AG04450 (cell line): ENCODE data around the gene CRACDL. TPM values are rescaled to one million over a fixed set of nuclear protein-coding genes. Genes with fewer than 3 reads are reported as not detected.

Experiments used
- CTCF ChIA-PET: fragments of 300-600, 350-600 bp; formaldehyde crosslinking; extraction: SDS; loops from one replicate; lab custom pipeline; 2022; ENCODE audit warnings: antibody characterized with exemption, inconsistent platforms; lab: Charles Lee
- POLR2A ChIA-PET: fragments of 350-600 bp; formaldehyde crosslinking; extraction: SDS; loops from one replicate; lab custom pipeline; 2021; ENCODE audit warnings: antibody characterized with exemption, inconsistent platforms; lab: Yijun Ruan, JAX
- DNase-seq: peaks from one replicate; pipeline ENCODE4 v3.0.0-alpha.2; 2011; ENCODE audit warnings: low read depth, low spot score
- H3K27ac ChIP-seq: one replicate; pipeline ENCODE4 v1.5.1; 2012; ENCODE audit warnings: low read depth, low read length, control low read depth
- H3K27me3 ChIP-seq: one replicate; pipeline ENCODE4 v1.6.0; 2012; ENCODE audit warnings: low read length; ENCODE audit not compliant: control insufficient read depth, insufficient read depth
- H3K4me3 ChIP-seq: 2 replicates; pipeline ENCODE4 v1.5.1; 2011; ENCODE audit warnings: mild to moderate bottlenecking, low read depth, low read length, control low read depth
- H3K9me3 ChIP-seq: 2 replicates; pipeline ENCODE4 v1.5.1; 2012; ENCODE audit warnings: low read length; ENCODE audit not compliant: control insufficient read depth, insufficient read depth
- polyA plus RNA-seq: library from polyadenylated mRNA; depleted of rRNA; stranded (reverse); fragments of >200 nt; gene quantifications from 2 replicates; pipeline ENCODE4 v1.2.3, GENCODE V29; 2011
- TF ChIP-seq, protein P1 (sequence below): IDR thresholded peaks from 2 replicates; pipeline ENCODE4 v1.5.1; 2011; ENCODE audit warnings: low read depth, low read length, control low read depth, inconsistent platforms

The CRACDL gene
- polyA plus RNA-seq, 1 experiment, result not detected

DNA sequence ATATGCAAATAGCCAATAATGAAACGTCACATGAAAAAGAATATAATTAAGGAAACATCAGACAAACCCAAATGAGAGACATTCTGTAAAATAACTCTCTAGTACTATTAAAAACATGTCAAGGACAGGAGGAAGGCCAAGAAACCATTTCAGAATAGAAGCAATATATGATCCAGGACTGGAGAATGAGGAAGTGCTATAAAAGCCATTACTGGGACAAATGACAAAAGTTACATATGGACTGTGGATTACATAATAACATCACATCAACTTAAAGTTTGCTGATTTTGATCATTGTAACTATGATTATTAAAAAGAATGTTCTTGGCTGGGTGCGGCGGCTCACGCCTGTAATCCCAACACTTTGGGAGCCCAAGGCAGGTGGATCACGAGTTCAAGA lies 81.3 kb downstream of the CRACDL start:
- H3K9me3 ChIP-seq, result no peaks in the 10 kb centered on the region
- no peak for DNase-seq
- H3K27ac ChIP-seq, result no peak overlapping the region
- TF ChIP-seq, protein P1, sequence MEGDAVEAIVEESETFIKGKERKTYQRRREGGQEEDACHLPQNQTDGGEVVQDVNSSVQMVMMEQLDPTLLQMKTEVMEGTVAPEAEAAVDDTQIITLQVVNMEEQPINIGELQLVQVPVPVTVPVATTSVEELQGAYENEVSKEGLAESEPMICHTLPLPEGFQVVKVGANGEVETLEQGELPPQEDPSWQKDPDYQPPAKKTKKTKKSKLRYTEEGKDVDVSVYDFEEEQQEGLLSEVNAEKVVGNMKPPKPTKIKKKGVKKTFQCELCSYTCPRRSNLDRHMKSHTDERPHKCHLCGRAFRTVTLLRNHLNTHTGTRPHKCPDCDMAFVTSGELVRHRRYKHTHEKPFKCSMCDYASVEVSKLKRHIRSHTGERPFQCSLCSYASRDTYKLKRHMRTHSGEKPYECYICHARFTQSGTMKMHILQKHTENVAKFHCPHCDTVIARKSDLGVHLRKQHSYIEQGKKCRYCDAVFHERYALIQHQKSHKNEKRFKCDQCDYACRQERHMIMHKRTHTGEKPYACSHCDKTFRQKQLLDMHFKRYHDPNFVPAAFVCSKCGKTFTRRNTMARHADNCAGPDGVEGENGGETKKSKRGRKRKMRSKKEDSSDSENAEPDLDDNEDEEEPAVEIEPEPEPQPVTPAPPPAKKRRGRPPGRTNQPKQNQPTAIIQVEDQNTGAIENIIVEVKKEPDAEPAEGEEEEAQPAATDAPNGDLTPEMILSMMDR, result no peak
- H3K4me3 ChIP-seq, result no peak overlapping the region
- no peaks in the 10 kb centered on the region for H3K27me3 ChIP-seq
- ChIA-PET CTCF (no interaction called here), POLR2A (no interaction called here)

DNA sequence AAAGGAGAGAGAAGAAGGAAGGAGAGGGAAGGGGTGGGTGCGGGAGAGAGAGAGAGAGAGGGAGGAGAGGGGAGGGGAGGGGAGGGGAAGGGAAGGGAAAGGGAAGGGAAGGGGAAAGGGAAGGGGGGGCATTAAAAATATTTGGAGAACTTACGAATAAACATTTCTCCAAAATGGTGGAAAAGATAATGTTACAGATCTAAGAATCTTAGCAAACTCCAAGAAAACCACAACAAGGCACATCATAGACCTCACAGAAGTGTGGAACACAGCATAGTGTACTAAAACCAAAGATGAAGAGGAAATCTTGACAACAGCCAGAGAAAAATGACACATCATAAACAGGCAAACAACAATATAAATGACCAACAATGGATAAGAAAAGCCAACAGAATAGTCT lies 83.1 kb downstream of the CRACDL start:
- ChIA-PET POLR2A (no interaction called here), CTCF (no interaction called here)
- H3K27ac ChIP-seq, result no peak overlapping the region
- no peaks in the 10 kb centered on the region for H3K9me3 ChIP-seq
- H3K4me3 ChIP-seq, result no peak overlapping the region
- H3K27me3 ChIP-seq, result no peaks in the 10 kb centered on the region
- TF ChIP-seq, protein P1, result no peak
- DNase-seq, result no peak

DNA sequence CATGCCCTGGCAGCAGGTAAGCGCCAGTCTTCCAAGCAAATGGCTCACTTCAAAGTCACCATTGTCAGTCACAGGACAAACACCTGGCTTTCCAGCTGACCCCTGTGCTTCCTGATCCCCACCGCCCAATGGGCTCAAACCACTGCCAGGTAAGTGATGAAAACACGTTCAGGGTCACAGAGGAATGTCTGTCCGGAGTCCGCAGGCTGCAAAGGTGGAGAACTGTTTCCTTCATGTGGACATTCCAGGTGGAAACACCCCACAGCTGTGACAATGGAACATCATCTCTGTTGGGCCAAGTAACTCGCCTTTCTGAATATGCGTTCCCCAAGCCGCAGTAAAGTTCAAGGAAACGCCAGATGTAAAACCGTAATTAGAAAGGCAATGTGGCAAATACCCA lies 86.0 kb downstream of the CRACDL start:
- Histone ChIP-seq H3K9me3 (no peaks in the 10 kb centered on the region), H3K27ac (no peak overlapping the region), H3K4me3 (no peak overlapping the region), H3K27me3 (peaks cover 4% of the 10 kb centered on the region)
- ChIA-PET POLR2A (no interaction called here), CTCF (no interaction called here)
- TF ChIP-seq, protein P1, result no peak
- DNase-seq, result no peak

- Histone ChIP-seq H3K9me3 (no peaks in the 10 kb centered on the region), H3K27ac (no peak overlapping the region), H3K27me3 (peaks cover 4% of the 10 kb centered on the region), H3K4me3 (no peak overlapping the region)
- TF ChIP-seq, protein P1, result no peak
- CTCF ChIA-PET, result no interaction called here
- POLR2A ChIA-PET, result no interaction called here
- no peak for DNase-seq
Observed at GRCh38 chr2:98849113-98849512, 86.9 kb downstream of the CRACDL start.

DNA sequence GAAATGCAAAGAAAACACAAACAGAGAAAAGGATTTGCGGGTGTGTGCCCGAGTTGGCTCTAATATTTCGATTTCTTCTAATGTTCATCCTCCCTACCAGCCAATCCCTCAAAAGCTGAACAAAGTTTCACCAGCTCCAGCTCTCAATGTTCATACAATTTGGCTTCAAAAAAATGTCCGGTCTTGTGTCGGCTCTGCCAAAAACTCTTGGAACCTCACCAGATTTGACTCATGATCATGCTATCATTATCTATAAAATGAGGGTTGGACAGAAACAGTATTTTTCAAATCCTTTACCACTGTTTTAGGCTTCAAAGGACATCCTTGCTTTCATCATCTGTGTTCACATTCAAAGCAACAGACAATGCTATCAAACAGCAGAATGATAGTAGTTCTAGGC lies 88.2 kb downstream of the CRACDL start:
- Histone ChIP-seq H3K27ac (no peak overlapping the region), H3K27me3 (peaks cover 4% of the 10 kb centered on the region), H3K4me3 (no peak overlapping the region), H3K9me3 (no peaks in the 10 kb centered on the region)
- no peak for DNase-seq
- POLR2A ChIA-PET, result no interaction called here
- CTCF ChIA-PET, result interaction anchor here (2.1 kb wide), 1 partner anchor 10 kb away, joined by 9 read pairs; no protein-coding TSS in a partner anchor
- TF ChIP-seq, protein P1, result no peak
